HG02623 (cell line): Measurements from ENCODE around the gene FMN1.
"Not testable (repeated sequence)": the region's sequence is repeated elsewhere in the genome, so short reads cannot be mapped to it uniquely, and the experiment has no call there.

Experiments used
- ATAC-seq: cut with Tn5 transposase; IDR thresholded peaks from one replicate; pipeline ENCODE4 v1.9.1; 2021; ENCODE audit warnings: moderate library complexity; ENCODE audit not compliant: unreplicated experiment

Gene FMN1

GRCh38 chr15:33098094-33099058 lies 96.1 kb downstream of the FMN1 start:
- no peak for ATAC-seq

- no peak for ATAC-seq
These were observed 98.4 kb downstream of the FMN1 start for GRCh38 chr15:33096134-33096533.

GRCh38 chr15:33095641-33096040 lies 98.9 kb downstream of the FMN1 start:
- ATAC-seq = no peak

GRCh38 chr15:33094336-33094735 lies 100.2 kb downstream of the FMN1 start:
- no peak for ATAC-seq

- ATAC-seq = no peak
These were observed 101.3 kb downstream of the FMN1 start for GRCh38 chr15:33093222-33093621.

- ATAC-seq = no peak
These were observed 102.4 kb downstream of the FMN1 start for GRCh38 chr15:33091983-33092693.

GRCh38 chr15:33089878-33090757 lies 104.4 kb downstream of the FMN1 start:
- no peak for ATAC-seq

GRCh38 chr15:33089165-33089877 lies 105.2 kb downstream of the FMN1 start:
- ATAC-seq = no peak

- no peak for ATAC-seq
These were observed 107.9 kb downstream of the FMN1 start for GRCh38 chr15:33086500-33087121.

GRCh38 chr15:33084661-33085060 lies 109.9 kb downstream of the FMN1 start:
- ATAC-seq = no peak

GRCh38 chr15:33083232-33084081 lies 111.1 kb downstream of the FMN1 start:
- no peak for ATAC-seq

GRCh38 chr15:33080006-33080405 lies 114.5 kb downstream of the FMN1 start:
- ATAC-seq = no peak

- ATAC-seq = no peak
These were observed 115.9 kb downstream of the FMN1 start for GRCh38 chr15:33078607-33079006.

GRCh38 chr15:33076937-33077336 lies 117.6 kb downstream of the FMN1 start:
- ATAC-seq = no peak

- ATAC-seq = no peak
These were observed 119.6 kb downstream of the FMN1 start for GRCh38 chr15:33074942-33075341.

- no peak for ATAC-seq
These were observed 120.3 kb downstream of the FMN1 start for GRCh38 chr15:33074212-33074611.

GRCh38 chr15:33071451-33071850 lies 123.1 kb downstream of the FMN1 start:
- no peak for ATAC-seq

GRCh38 chr15:33069903-33070302 lies 124.6 kb downstream of the FMN1 start:
- ATAC-seq = not testable (repeated sequence)

GRCh38 chr15:33069161-33069560 lies 125.4 kb downstream of the FMN1 start:
- ATAC-seq = no peak
